Measurements from ENCODE around the gene ATG10.

DNA sequence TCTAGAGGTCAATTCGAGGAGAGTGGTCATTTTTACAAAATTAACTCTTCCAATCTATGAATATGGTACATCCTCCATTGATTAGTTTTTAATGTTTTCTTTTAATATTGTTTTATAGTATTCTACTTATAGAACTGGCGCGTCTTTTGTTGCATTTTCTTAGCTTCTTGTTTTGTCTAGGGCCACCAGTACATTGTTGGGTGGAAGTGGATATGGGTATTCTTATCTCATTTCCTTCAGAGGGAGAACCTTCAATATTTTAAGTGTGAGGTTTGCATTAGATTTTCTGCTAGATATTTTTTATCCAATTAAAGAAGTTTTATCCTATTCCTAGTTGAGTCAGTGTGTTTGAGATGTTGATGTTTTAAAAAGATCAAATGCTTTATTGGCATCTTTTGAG lies 236.5 kb downstream of the ATG10 start:
- TF ChIP-seq, protein P1, sequence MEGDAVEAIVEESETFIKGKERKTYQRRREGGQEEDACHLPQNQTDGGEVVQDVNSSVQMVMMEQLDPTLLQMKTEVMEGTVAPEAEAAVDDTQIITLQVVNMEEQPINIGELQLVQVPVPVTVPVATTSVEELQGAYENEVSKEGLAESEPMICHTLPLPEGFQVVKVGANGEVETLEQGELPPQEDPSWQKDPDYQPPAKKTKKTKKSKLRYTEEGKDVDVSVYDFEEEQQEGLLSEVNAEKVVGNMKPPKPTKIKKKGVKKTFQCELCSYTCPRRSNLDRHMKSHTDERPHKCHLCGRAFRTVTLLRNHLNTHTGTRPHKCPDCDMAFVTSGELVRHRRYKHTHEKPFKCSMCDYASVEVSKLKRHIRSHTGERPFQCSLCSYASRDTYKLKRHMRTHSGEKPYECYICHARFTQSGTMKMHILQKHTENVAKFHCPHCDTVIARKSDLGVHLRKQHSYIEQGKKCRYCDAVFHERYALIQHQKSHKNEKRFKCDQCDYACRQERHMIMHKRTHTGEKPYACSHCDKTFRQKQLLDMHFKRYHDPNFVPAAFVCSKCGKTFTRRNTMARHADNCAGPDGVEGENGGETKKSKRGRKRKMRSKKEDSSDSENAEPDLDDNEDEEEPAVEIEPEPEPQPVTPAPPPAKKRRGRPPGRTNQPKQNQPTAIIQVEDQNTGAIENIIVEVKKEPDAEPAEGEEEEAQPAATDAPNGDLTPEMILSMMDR (IDR thresholded peaks at IDR 0.05), result no peak
- TF ChIP-seq EZH2 (IDR thresholded peaks at IDR 0.05; ENCODE audit: borderline replicate concordance, insufficient read depth, low read depth, low read length, poor library complexity, severe bottlenecking), result no peak
